Effector memory CD4-positive, alpha-beta T cell (primary cell): ENCODE measurements around the gene FRS3.
A peak's percentile ranks its signal among the peaks of the same experiment; 100 is the strongest.

ENCODE experiments used
- DNase-seq, 3 donors: peaks; one replicate each; pipeline ENCODE4 v3.0.0-alpha.2; 2020
- H3K27ac ChIP-seq: 2 replicates; pipeline ENCODE4 v1.7.0; 2013; ENCODE audit warnings: mild to moderate bottlenecking, low read length, moderate library complexity; ENCODE audit not compliant: insufficient read depth, poor library complexity, severe bottlenecking
- H3K27me3 ChIP-seq: replicated peaks from 2 replicates; pipeline ENCODE4 v1.7.0; 2013; ENCODE audit warnings: mild to moderate bottlenecking, low read length; ENCODE audit not compliant: insufficient read depth, control insufficient read depth, poor library complexity, severe bottlenecking
- H3K36me3 ChIP-seq: 2 replicates; pipeline ENCODE4 v1.7.0; 2013; ENCODE audit warnings: mild to moderate bottlenecking, low read length, moderate library complexity; ENCODE audit not compliant: control insufficient read depth, insufficient read depth
- H3K4me1 ChIP-seq: 2 replicates; pipeline ENCODE4 v1.7.0; 2013; ENCODE audit warnings: low read length, mild to moderate bottlenecking; ENCODE audit not compliant: control insufficient read depth, insufficient read depth, poor library complexity, severe bottlenecking
- H3K4me3 ChIP-seq: 2 replicates; pipeline ENCODE4 v1.7.0; 2013; ENCODE audit warnings: low read length, low read depth, mild to moderate bottlenecking; ENCODE audit not compliant: insufficient read depth, poor library complexity, severe bottlenecking
- H3K9me3 ChIP-seq: 2 replicates; pipeline ENCODE4 v1.7.0; 2013; ENCODE audit warnings: mild to moderate bottlenecking, low read length, moderate library complexity; ENCODE audit not compliant: control insufficient read depth
- total RNA-seq, 3 donors: gene quantifications; one replicate each; lab custom pipeline; 2026; lab: John Stamatoyannopoulos, UW

Gene FRS3, protein sequence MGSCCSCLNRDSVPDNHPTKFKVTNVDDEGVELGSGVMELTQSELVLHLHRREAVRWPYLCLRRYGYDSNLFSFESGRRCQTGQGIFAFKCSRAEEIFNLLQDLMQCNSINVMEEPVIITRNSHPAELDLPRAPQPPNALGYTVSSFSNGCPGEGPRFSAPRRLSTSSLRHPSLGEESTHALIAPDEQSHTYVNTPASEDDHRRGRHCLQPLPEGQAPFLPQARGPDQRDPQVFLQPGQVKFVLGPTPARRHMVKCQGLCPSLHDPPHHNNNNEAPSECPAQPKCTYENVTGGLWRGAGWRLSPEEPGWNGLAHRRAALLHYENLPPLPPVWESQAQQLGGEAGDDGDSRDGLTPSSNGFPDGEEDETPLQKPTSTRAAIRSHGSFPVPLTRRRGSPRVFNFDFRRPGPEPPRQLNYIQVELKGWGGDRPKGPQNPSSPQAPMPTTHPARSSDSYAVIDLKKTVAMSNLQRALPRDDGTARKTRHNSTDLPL
- 4.0 to 5.4 (median 5.2) reads per million in 3 donors for total RNA-seq

GRCh38 chr6:41779788-41780550 lies at the start of gene FRS3:
Gene FRS3, minus strand, starts transcription at chr6:41779900. Its CDS starts 2,913 bp downstream, at chr6:41776987.
- peaks cover 6% of the 10 kb centered on the region for H3K36me3 ChIP-seq
- H3K27me3 ChIP-seq, result no peaks in the 10 kb centered on the region
- H3K4me1 ChIP-seq, result peaks cover 15% of the 10 kb centered on the region
- peak within 1 kb of the TSS; percentile 42 for H3K27ac ChIP-seq
- no peaks in the 10 kb centered on the region for H3K9me3 ChIP-seq
- H3K4me3 ChIP-seq, result peak within 1 kb of the TSS; percentile 66
- peak; percentile 96 to 99 (median 99) for DNase-seq

GRCh38 chr6:41826343-41827022 lies 46.8 kb upstream of the FRS3 start:
- Histone ChIP-seq H3K27ac (no peak overlapping the region), H3K27me3 (no peaks in the 10 kb centered on the region), H3K4me3 (no peak overlapping the region), H3K9me3 (no peaks in the 10 kb centered on the region), H3K36me3 (no peaks in the 10 kb centered on the region), H3K4me1 (no peaks in the 10 kb centered on the region)
- no peak for DNase-seq

- Histone ChIP-seq H3K4me1 (no peaks in the 10 kb centered on the region), H3K36me3 (no peaks in the 10 kb centered on the region), H3K27me3 (no peaks in the 10 kb centered on the region), H3K4me3 (no peak overlapping the region), H3K9me3 (no peaks in the 10 kb centered on the region), H3K27ac (no peak overlapping the region)
- DNase-seq, result no peak
Measured at GRCh38 chr6:41824571-41825569, 45.2 kb upstream of the FRS3 start.

- no peak for DNase-seq
- no peaks in the 10 kb centered on the region for H3K4me1 ChIP-seq
- H3K27ac ChIP-seq, result no peak overlapping the region
Measured at GRCh38 chr6:41823178-41823577, 43.5 kb upstream of the FRS3 start.

GRCh38 chr6:41822021-41822420 lies 42.3 kb upstream of the FRS3 start:
- Histone ChIP-seq H3K4me1 (no peaks in the 10 kb centered on the region), H3K27ac (no peak overlapping the region), H3K9me3 (no peaks in the 10 kb centered on the region), H3K36me3 (no peaks in the 10 kb centered on the region), H3K27me3 (no peaks in the 10 kb centered on the region), H3K4me3 (no peak overlapping the region)
- DNase-seq, result no peak

More at GRCh38 chr6:41823178-41823577, 43.5 kb upstream of the FRS3 start:
- no peaks in the 10 kb centered on the region for H3K27me3 ChIP-seq
- H3K9me3 ChIP-seq, result no peaks in the 10 kb centered on the region
- no peaks in the 10 kb centered on the region for H3K36me3 ChIP-seq
- no peak overlapping the region for H3K4me3 ChIP-seq

DNA sequence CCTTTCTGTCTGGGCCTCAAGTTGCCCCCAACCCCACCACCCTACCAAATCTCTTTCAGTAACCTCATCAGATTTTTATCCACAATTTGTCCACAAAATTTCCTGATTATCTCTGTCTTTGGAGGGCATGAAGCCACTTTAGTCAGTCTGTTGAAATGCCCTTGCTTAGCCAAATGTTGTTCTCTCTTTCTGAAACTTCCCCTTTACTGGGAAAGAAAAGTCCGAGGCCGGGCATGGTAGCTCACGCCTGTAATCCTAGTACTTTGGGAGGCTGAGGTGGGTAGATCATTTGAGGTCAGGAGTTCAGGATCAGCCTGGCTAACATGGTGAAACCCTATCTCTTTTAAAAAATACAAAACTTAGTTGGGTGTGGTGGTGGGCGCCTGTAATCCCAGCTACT lies 41.6 kb upstream of the FRS3 start:
- Histone ChIP-seq H3K36me3 (no peaks in the 10 kb centered on the region), H3K27me3 (no peaks in the 10 kb centered on the region), H3K9me3 (no peaks in the 10 kb centered on the region), H3K27ac (no peak overlapping the region), H3K4me3 (no peak overlapping the region), H3K4me1 (no peaks in the 10 kb centered on the region)
- no peak for DNase-seq

DNA sequence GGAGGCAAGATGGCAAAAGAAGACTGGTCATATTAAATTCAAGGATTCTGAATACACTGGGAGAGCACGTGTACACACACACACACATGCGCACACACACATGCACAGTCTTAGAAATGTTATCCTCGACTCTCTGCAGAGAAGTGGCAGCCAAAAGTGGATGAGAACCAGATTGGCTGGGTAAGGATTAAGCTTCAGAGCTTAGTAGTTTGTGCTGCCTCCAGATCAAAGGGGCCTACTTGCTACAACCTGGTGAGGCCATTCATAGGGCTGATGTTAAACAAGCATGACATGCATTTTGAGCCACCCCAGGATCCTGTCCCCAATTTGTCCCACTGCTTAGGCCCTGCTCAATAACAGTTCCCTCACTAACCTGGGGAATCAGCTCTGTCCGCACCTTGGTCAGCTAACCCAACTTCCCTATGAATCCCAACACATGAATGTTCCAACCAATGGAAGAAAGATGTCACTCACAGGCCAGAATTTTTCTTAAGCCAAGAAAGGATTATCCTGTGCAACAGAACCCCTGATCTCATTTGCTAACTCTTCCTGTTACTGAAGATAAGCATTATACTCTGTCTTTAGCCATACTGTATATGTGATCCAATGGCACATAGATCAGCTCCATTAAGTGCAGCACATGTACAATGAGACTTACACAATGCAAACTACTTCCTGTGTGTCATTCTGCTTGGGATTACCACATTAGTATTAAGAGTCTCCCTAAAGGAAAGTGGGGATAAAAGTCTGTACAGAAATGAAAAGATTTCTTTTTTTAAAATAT lies 38.8 kb upstream of the FRS3 start:
- Histone ChIP-seq H3K27ac (no peak overlapping the region), H3K4me3 (no peak overlapping the region), H3K36me3 (no peaks in the 10 kb centered on the region), H3K4me1 (no peaks in the 10 kb centered on the region), H3K27me3 (no peaks in the 10 kb centered on the region), H3K9me3 (no peaks in the 10 kb centered on the region)
- no peak for DNase-seq

- H3K36me3 ChIP-seq, result no peaks in the 10 kb centered on the region
- H3K27me3 ChIP-seq, result no peaks in the 10 kb centered on the region
- no peak overlapping the region for H3K27ac ChIP-seq
- DNase-seq, result no peak
- no peaks in the 10 kb centered on the region for H3K4me1 ChIP-seq
- H3K4me3 ChIP-seq, result no peak overlapping the region
- no peaks in the 10 kb centered on the region for H3K9me3 ChIP-seq
Measured at GRCh38 chr6:41815587-41815986, 35.9 kb upstream of the FRS3 start.
